Measurements from ENCODE around the gene CLASP2.

The CLASP2 gene

DNA sequence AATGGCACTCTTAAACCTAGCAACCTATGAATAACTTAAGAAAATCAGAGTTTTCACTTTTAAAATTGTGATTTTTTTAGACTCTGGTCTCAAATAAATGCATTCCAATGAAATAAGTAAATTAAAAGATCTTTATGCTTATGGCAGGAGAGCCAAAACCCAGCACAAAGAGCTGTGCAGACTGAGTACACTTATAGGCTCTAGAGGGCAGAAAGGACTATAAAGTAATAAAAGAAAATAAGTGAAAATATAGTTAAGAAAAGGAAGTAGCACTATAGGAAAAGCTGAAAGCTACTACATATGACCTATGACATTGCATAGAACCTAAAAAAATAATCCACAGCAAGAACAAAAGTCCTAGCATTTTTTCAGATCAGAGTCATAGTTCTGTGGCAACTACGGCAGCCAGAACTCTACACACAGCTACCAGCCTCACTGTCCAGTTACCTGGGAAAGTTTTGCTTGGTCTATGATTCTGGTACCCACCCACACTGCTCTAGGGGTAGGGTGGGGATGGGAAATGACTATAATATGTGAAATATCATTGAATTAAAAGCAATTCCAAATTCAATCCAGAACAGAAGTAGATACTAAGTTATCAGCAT is 30.5 kb downstream of the CLASP2 start:
- H3K36me3 ChIP-seq (replicated peaks; ENCODE audit: insufficient read depth, low read length), result no peaks in the 10 kb centered on the region
- no peak overlapping the region for H2AFZ ChIP-seq (ENCODE audit: low read length)
- no peak overlapping the region for H3K4me3 ChIP-seq (ENCODE audit: low read length)
- no peaks in the 10 kb centered on the region for H4K20me1 ChIP-seq (ENCODE audit: insufficient read depth, low read length)
- H3K4me1 ChIP-seq (ENCODE audit: low read length), result no peaks in the 10 kb centered on the region
- no peak overlapping the region for H3K4me2 ChIP-seq (ENCODE audit: low read depth, low read length)
- no peaks in the 10 kb centered on the region for H3F3A ChIP-seq (ENCODE audit: insufficient read depth, low read length)
- H3K27me3 ChIP-seq (replicated peaks; ENCODE audit: insufficient read depth, low read length), result no peaks in the 10 kb centered on the region
- H3K79me2 ChIP-seq (ENCODE audit: low read length), result no peaks in the 10 kb centered on the region
- DNase-seq, result no peak
- TF ChIP-seq EZH2 (optimal IDR thresholded peaks at IDR 0.05; ENCODE audit: low read depth, low read length) (no peak), EZH2phosphoT487 (IDR thresholded peaks at IDR 0.05; ENCODE audit: low read length) (no peak)
- TF ChIP-seq, protein P1, sequence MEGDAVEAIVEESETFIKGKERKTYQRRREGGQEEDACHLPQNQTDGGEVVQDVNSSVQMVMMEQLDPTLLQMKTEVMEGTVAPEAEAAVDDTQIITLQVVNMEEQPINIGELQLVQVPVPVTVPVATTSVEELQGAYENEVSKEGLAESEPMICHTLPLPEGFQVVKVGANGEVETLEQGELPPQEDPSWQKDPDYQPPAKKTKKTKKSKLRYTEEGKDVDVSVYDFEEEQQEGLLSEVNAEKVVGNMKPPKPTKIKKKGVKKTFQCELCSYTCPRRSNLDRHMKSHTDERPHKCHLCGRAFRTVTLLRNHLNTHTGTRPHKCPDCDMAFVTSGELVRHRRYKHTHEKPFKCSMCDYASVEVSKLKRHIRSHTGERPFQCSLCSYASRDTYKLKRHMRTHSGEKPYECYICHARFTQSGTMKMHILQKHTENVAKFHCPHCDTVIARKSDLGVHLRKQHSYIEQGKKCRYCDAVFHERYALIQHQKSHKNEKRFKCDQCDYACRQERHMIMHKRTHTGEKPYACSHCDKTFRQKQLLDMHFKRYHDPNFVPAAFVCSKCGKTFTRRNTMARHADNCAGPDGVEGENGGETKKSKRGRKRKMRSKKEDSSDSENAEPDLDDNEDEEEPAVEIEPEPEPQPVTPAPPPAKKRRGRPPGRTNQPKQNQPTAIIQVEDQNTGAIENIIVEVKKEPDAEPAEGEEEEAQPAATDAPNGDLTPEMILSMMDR (IDR thresholded peaks at IDR 0.05; ENCODE audit: low read length), result no peak
- no peaks in the 10 kb centered on the region for H3K9me2 ChIP-seq (replicated peaks; ENCODE audit: insufficient read depth, low read length)
- no peak overlapping the region for H3K9ac ChIP-seq (ENCODE audit: low read length)
- no peak overlapping the region for H3K27ac ChIP-seq (ENCODE audit: low read length)
- H3K9me3 ChIP-seq (replicated peaks; ENCODE audit: insufficient read depth, low read length), result no peaks in the 10 kb centered on the region

DNA sequence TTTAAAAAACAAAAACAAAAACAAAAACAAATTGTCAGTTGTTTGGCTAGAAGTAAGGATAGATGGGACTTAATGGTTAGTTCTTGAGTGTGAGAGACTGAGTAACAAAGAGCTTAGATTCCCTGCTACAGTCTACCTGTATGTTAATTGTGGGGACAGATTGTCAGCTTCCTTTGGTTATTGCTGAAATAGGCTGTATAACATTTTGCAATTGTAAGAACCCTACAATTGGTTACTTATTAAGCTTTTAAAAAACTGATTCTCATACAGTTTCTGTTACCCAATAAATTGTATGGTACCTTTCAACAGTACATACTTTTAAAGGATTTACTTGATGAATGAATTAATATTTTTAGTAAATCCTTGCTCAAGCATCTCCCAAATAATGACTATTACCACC is 35.3 kb downstream of the CLASP2 start:
- TF ChIP-seq, protein P1 (IDR thresholded peaks at IDR 0.05; ENCODE audit: low read length), result no peak
- TF ChIP-seq EZH2phosphoT487 (IDR thresholded peaks at IDR 0.05; ENCODE audit: low read length), result no peak
- no peak for TF ChIP-seq EZH2 (optimal IDR thresholded peaks at IDR 0.05; ENCODE audit: low read depth, low read length)
- Histone ChIP-seq H3K4me3 (ENCODE audit: low read length) (no peak overlapping the region), H3K9ac (ENCODE audit: low read length) (no peak overlapping the region), H3K36me3 (replicated peaks; ENCODE audit: insufficient read depth, low read length) (no peaks in the 10 kb centered on the region), H3K4me2 (ENCODE audit: low read depth, low read length) (no peak overlapping the region), H3K27ac (ENCODE audit: low read length) (no peak overlapping the region), H3K4me1 (ENCODE audit: low read length) (no peaks in the 10 kb centered on the region), H3K9me3 (replicated peaks; ENCODE audit: insufficient read depth, low read length) (no peaks in the 10 kb centered on the region), H2AFZ (ENCODE audit: low read length) (no peak overlapping the region), H4K20me1 (ENCODE audit: insufficient read depth, low read length) (no peaks in the 10 kb centered on the region), H3F3A (ENCODE audit: insufficient read depth, low read length) (no peaks in the 10 kb centered on the region), H3K27me3 (replicated peaks; ENCODE audit: insufficient read depth, low read length) (no peaks in the 10 kb centered on the region), H3K79me2 (ENCODE audit: low read length) (no peaks in the 10 kb centered on the region), H3K9me2 (replicated peaks; ENCODE audit: insufficient read depth, low read length) (no peaks in the 10 kb centered on the region)
- no peak for DNase-seq

DNA sequence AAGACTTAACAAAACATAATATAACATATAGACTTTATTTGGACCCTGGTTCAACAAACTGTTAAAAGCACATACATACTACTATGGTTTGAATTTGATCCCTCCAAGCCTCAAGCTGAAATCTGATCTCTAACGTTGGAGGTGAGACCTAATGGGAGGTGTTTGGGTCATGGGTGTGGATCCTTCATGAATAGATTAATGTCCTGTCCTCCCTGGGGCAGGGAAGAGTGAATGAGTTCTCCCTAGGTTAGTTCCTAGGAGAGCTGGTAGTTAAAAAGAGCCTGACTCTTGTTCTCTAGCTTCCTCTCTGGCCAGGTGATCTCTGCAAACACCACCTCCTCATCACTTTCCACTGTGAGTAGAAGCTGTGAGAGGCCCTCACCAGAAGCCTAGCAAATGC is 36.4 kb downstream of the CLASP2 start:
- no peaks in the 10 kb centered on the region for H3K36me3 ChIP-seq (replicated peaks; ENCODE audit: insufficient read depth, low read length)
- H3K27me3 ChIP-seq (replicated peaks; ENCODE audit: insufficient read depth, low read length), result no peaks in the 10 kb centered on the region
- H3K9me3 ChIP-seq (replicated peaks; ENCODE audit: insufficient read depth, low read length), result no peaks in the 10 kb centered on the region
- no peak overlapping the region for H3K4me3 ChIP-seq (ENCODE audit: low read length)
- H4K20me1 ChIP-seq (ENCODE audit: insufficient read depth, low read length), result no peaks in the 10 kb centered on the region
- no peaks in the 10 kb centered on the region for H3K4me1 ChIP-seq (ENCODE audit: low read length)
- no peak overlapping the region for H2AFZ ChIP-seq (ENCODE audit: low read length)
- no peak overlapping the region for H3K9ac ChIP-seq (ENCODE audit: low read length)
- TF ChIP-seq, protein P1 (IDR thresholded peaks at IDR 0.05; ENCODE audit: low read length), result no peak
- TF ChIP-seq EZH2phosphoT487 (IDR thresholded peaks at IDR 0.05; ENCODE audit: low read length), result no peak
- TF ChIP-seq EZH2 (optimal IDR thresholded peaks at IDR 0.05; ENCODE audit: low read depth, low read length), result no peak
- no peaks in the 10 kb centered on the region for H3K79me2 ChIP-seq (ENCODE audit: low read length)
- no peak for DNase-seq
- no peaks in the 10 kb centered on the region for H3F3A ChIP-seq (ENCODE audit: insufficient read depth, low read length)
- H3K9me2 ChIP-seq (replicated peaks; ENCODE audit: insufficient read depth, low read length), result no peaks in the 10 kb centered on the region
- H3K27ac ChIP-seq (ENCODE audit: low read length), result no peak overlapping the region
- H3K4me2 ChIP-seq (ENCODE audit: low read depth, low read length), result no peak overlapping the region

Data from MM.1S (cell line).